ENCODE results near the gene KIAA1958.

DNA sequence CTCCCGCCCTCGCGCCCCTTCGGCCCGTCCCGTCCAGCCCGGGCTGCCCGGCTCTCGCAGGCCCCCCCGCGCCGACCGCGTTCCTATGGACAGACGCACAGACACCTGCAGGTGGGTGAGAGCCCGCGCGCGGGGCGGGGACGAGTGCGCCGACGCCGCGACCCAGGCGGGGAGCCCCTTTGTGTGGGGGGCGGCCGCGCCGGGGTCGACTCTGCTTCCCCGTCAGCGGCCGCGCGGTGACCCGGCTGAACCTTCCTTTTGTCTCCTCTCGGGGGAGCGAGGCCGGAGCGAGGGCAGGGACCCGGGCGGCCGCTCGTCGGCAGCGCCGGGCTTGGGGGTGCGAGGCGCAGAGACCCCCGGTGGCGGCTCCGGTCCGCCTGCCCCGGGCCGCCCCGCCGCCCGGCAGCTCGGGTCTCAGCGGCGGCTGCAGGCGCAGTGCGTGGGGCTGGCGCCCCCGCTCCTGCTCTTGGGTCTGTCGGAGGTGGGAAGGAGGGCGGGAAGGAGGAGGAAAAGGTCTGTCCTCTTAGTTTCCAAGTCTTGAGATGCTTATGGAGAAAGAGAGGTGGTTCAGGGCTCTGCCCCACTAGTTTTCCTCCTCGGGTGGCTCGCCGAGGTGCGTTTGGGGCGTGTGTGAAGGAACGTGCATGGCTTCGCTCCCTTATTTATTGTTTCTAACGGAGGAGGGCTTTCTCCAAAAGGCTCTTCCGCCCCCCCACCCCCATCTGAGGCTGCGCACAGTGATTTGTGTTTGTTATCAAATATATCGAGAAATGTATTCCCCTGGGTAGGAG, 576 bp downstream of the KIAA1958 start:
- TF ChIP-seq POLR2A (IDR thresholded peaks at IDR 0.05) = no peak
- TF ChIP-seq, protein P1, sequence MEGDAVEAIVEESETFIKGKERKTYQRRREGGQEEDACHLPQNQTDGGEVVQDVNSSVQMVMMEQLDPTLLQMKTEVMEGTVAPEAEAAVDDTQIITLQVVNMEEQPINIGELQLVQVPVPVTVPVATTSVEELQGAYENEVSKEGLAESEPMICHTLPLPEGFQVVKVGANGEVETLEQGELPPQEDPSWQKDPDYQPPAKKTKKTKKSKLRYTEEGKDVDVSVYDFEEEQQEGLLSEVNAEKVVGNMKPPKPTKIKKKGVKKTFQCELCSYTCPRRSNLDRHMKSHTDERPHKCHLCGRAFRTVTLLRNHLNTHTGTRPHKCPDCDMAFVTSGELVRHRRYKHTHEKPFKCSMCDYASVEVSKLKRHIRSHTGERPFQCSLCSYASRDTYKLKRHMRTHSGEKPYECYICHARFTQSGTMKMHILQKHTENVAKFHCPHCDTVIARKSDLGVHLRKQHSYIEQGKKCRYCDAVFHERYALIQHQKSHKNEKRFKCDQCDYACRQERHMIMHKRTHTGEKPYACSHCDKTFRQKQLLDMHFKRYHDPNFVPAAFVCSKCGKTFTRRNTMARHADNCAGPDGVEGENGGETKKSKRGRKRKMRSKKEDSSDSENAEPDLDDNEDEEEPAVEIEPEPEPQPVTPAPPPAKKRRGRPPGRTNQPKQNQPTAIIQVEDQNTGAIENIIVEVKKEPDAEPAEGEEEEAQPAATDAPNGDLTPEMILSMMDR (IDR thresholded peaks at IDR 0.05) = no peak

Measured in esophagus squamous epithelium (tissue), 4 donors.